Testis (tissue), 3 donors: ENCODE data around the gene SYCE3. TPM values are rescaled to one million over a fixed set of nuclear protein-coding genes. Genes with fewer than 3 reads are reported as not detected.

Experiments
- DNase-seq: peaks from one replicate; pipeline ENCODE4 v3.0.0-alpha.2; 2019
- H3K27ac ChIP-seq, 2 donors: fragments of 200-600 bp; sonication (generic); one replicate each; pipeline ENCODE4 v1.5.1; 2019
- H3K27me3 ChIP-seq: fragments of 200-600 bp; sonication (generic); one replicate; pipeline ENCODE4 v1.5.1; 2019
- H3K36me3 ChIP-seq: fragments of 200-600 bp; sonication (generic); one replicate; pipeline ENCODE4 v1.5.1; 2017; ENCODE audit warnings: low read depth; ENCODE audit errors: missing control alignments
- H3K4me1 ChIP-seq: fragments of 200-600 bp; sonication (generic); one replicate; pipeline ENCODE4 v1.5.1; 2019
- H3K4me3 ChIP-seq, 2 donors: fragments of 200-600 bp; sonication (generic); one replicate each; pipeline ENCODE4 v1.5.1; 2017 to 2019
- H3K9me3 ChIP-seq: fragments of 200-600 bp; sonication (generic); one replicate; pipeline ENCODE4 v1.5.1; 2017
- POLR2A ChIP-seq: fragments of 450-650 bp; IDR thresholded peaks from one replicate; pipeline ENCODE4 v1.6.1; 2017; ENCODE audit warnings: antibody characterized with exemption, mild to moderate bottlenecking, moderate library complexity
- WGBS, 2 donors: methylation state at CpG; one replicate each; pipeline ENCODE4 v1.1.5; 2018; 5-methylcytosine and 5-hydroxymethylcytosine counted together
- intact Hi-C: fragments of 100-400 bp; cut with DNase I; formaldehyde crosslinking; loops from one replicate; pipeline ENCODE4 v1.15.1; 2023; ENCODE audit warnings: low total_unique reads
- polyA plus RNA-seq: library from polyadenylated mRNA; stranded (reverse); fragments of 350-450 nt; fragmentation: Illumina TruSeq; extraction: RNeasy Lipid Tissue Mini Kit (QIAGEN cat#74804); gene quantifications from one replicate; pipeline ENCODE4 v1.2.3, GENCODE V29; 2014; ENCODE audit warnings: low read depth, low replicate concordance; ENCODE audit not compliant: insufficient read depth
- total RNA-seq, 2 donors: library from RNA; depleted of rRNA; stranded (reverse); fragments of >200 nt; gene quantifications; one replicate each; pipeline ENCODE4 v1.2.3, GENCODE V29; 2016
- TF ChIP-seq, protein P1 (sequence below), 3 experiments: fragments of 450-650 bp in 2 of 3; fragments of 200-600 bp in 1 of 3; sonication (generic) in 1 of 3; IDR thresholded peaks; one replicate each; pipeline ENCODE4 v1.5.1; 2016 to 2019; ENCODE audit warnings: antibody characterized with exemption in 3 of 3, mild to moderate bottlenecking in 2 of 3, moderate library complexity in 1 of 3

SYCE3 gene
- total and polyA plus RNA-seq, 3 donors from 2014 or later, result 40.4 to 183 (median 71.9) TPM

DNA sequence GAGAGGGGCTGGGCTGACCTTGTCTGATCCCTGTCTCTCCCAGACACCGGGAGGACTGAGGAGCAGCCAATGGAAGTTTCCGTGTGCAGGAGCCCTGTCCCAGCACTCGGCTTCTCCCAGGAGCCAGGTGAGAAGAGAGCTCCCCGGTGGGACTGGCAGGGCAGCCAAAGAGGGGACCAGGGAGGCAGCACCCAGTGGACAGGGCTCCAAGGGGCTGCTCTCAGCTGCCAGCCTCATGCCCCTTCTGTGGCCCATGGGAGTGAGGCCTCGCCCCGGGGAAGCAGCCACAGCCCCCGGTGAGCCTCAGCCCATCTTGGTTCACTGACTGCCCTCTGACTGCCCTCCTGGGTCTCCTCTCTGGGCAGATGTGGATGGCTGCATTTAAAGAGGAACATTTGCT, 44.1 kb downstream of the SYCE3 start:
- WGBS, 2 donors, result 90 to 96% methylated on average over 2 to 7 of the region's 7 CpGs
- no peaks in the 10 kb centered on the region for H3K9me3 ChIP-seq
- H3K36me3 ChIP-seq, result no peaks in the 10 kb centered on the region
- H3K27me3 ChIP-seq, result no peaks in the 10 kb centered on the region
- H3K4me1 ChIP-seq, result no peaks in the 10 kb centered on the region
- no peak overlapping the region for H3K27ac ChIP-seq
- intact Hi-C loops, result no loop called here
- DNase-seq, result no peak
- no peak overlapping the region for H3K4me3 ChIP-seq
- TF ChIP-seq, protein P1, sequence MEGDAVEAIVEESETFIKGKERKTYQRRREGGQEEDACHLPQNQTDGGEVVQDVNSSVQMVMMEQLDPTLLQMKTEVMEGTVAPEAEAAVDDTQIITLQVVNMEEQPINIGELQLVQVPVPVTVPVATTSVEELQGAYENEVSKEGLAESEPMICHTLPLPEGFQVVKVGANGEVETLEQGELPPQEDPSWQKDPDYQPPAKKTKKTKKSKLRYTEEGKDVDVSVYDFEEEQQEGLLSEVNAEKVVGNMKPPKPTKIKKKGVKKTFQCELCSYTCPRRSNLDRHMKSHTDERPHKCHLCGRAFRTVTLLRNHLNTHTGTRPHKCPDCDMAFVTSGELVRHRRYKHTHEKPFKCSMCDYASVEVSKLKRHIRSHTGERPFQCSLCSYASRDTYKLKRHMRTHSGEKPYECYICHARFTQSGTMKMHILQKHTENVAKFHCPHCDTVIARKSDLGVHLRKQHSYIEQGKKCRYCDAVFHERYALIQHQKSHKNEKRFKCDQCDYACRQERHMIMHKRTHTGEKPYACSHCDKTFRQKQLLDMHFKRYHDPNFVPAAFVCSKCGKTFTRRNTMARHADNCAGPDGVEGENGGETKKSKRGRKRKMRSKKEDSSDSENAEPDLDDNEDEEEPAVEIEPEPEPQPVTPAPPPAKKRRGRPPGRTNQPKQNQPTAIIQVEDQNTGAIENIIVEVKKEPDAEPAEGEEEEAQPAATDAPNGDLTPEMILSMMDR (IDR thresholded peaks at IDR 0.05), result no peak
- no peak for TF ChIP-seq POLR2A

DNA sequence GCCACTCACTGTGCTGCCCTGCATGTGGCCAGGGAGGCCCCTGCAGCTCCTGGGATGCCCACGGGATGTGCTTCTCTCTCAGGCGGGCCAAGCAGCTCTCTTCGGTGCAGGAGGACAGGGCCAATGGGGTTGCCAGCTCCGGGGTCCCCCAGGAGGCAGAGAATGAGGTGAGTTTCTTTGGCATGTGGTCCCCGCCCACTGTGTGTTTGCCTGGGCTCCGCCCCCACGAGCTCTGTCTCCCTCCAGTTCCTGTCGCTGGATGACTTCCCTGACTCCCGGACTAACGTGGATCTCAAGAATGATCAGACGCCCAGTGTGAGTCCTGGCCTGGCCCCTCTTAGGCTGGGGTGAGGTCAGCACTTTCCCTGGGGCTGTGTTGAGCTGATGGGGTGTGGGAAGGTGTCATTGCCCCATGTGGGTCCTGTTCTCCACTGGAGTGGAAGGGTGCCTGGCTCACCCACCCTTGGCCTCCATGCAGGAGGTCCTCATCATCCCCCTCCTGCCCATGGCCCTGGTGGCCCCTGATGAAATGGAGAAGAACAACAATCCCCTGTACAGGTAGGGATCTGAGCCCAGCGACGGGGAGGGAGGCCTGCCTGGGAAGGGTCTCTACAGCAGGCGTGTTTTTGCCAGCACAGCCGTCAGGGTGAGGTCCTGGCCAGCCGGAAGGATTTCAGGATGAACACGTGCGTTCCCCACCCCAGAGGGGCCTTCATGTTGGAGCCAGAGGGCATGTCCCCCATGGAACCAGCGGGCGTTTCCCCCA, 45.0 kb downstream of the SYCE3 start:
- TF ChIP-seq POLR2A, result no peak
- Histone ChIP-seq H3K36me3 (no peaks in the 10 kb centered on the region), H3K4me3 (no peak overlapping the region), H3K4me1 (no peaks in the 10 kb centered on the region), H3K27me3 (no peaks in the 10 kb centered on the region), H3K9me3 (no peaks in the 10 kb centered on the region), H3K27ac (no peak overlapping the region)
- 83 to 91% methylated on average over 15 to 20 of the region's 20 CpGs for WGBS, 2 donors
- no peak for DNase-seq
- intact Hi-C loops, result no loop called here

- no peaks in the 10 kb centered on the region for H3K36me3 ChIP-seq
- H3K27me3 ChIP-seq, result no peaks in the 10 kb centered on the region
- WGBS, 2 donors, result 82 to 83% methylated on average over 15 to 16 of the region's 16 CpGs
- H3K4me3 ChIP-seq, result no peak overlapping the region
- H3K4me1 ChIP-seq, result no peaks in the 10 kb centered on the region
- intact Hi-C loops, result no loop called here
- TF ChIP-seq POLR2A, result no peak
- TF ChIP-seq, protein P1 (IDR thresholded peaks at IDR 0.05), result no peak
- H3K9me3 ChIP-seq, result no peaks in the 10 kb centered on the region
- no peak for DNase-seq
- no peak overlapping the region for H3K27ac ChIP-seq
Observed at GRCh38 chr22:50516891-50517290, 45.8 kb downstream of the SYCE3 start.

DNA sequence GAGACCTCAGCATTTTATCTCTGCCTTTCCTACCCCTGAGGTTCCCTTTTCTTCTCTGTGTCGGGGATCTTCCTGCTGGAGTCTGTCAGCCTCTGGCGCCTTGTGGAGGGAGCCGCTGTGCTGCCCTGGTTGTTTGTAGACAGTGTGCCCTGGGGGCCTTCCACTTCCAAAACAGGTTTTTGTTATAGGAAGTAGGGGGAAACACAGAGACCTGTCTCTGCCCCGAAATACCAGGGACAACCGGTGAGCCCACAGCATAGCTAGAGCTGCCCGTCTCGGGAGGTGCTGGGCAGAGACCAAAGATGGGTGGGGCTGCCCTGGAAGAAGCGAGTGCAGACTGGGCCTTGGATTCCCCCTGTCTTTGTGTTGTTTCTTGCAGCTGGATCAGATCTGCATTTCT, 46.7 kb downstream of the SYCE3 start:
- TF ChIP-seq POLR2A, result no peak
- TF ChIP-seq, protein P1 (IDR thresholded peaks at IDR 0.05), result no peak
- WGBS, 2 donors, result 95% methylated on average over 7 to 8 of the region's 8 CpGs

DNA sequence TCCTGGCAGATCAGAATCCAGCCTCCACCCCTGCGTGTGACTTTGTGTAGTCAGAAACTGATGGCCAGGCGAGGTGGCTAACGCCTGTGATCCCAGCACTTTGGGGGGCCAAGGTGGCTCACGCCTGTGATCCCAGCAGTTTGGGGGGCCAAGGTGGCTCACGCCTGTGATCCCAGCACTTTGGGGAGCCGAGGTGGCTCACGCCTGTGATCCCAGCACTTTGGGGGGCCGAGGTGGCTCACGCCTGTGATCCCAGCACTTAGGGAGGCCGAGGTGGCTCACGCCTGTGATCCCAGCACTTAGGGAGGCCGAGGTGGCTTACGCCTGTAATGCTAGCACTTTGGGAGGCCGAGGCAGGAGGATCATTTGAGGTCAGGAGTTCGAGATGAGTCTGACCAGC, 49.5 kb downstream of the SYCE3 start:
- intact Hi-C loops, result no loop called here
- no peak overlapping the region for H3K4me3 ChIP-seq
- no peak overlapping the region for H3K27ac ChIP-seq
- no peak for DNase-seq
- no peaks in the 10 kb centered on the region for H3K4me1 ChIP-seq
- no peaks in the 10 kb centered on the region for H3K27me3 ChIP-seq
- TF ChIP-seq, protein P1 (IDR thresholded peaks at IDR 0.05), result no peak
- TF ChIP-seq POLR2A, result no peak
- no peaks in the 10 kb centered on the region for H3K9me3 ChIP-seq
- 92 to 99% methylated on average over 15 of the region's 15 CpGs for WGBS, 2 donors
- H3K36me3 ChIP-seq, result no peaks in the 10 kb centered on the region

More for the DNA sequence above, 46.7 kb downstream of the SYCE3 start:
- no peak overlapping the region for H3K4me3 ChIP-seq
- H3K36me3 ChIP-seq, result no peaks in the 10 kb centered on the region
- no peaks in the 10 kb centered on the region for H3K9me3 ChIP-seq
- no peak overlapping the region for H3K27ac ChIP-seq
- intact Hi-C loops, result no loop called here
- DNase-seq, result no peak
- H3K27me3 ChIP-seq, result no peaks in the 10 kb centered on the region
- H3K4me1 ChIP-seq, result no peaks in the 10 kb centered on the region
